ENCODE measurements around the gene FBLN5.

FBLN5 gene

GRCh38 chr14:91975763-91976162, 28.3 kb upstream of the FBLN5 start:
- Histone ChIP-seq H3K9ac (ENCODE audit: low read length) (no peak overlapping the region), H4K91ac (ENCODE audit: low read length) (no peak overlapping the region), H3K4me1 (ENCODE audit: control insufficient read depth, insufficient read depth, low read depth, low read length) (no peaks in the 10 kb centered on the region), H3K4me3 (ENCODE audit: insufficient read depth in 1 of 2, low read depth in 1 of 2, low read length in 2 of 2) (no peak overlapping the region), H3K9me3 (ENCODE audit: control insufficient read depth, low read length) (no peaks in the 10 kb centered on the region), H3K27me3 (ENCODE audit: control insufficient read depth in 1 of 2, insufficient read depth in 1 of 2, low read length in 2 of 2) (no peaks in the 10 kb centered on the region), H3K36me3 (ENCODE audit: control insufficient read depth in 1 of 2, insufficient read depth in 2 of 2, low read depth in 1 of 2, low read length in 2 of 2) (peaks cover 6 to 53% of the 10 kb centered on the region in 2 experiments), H3K4me2 (ENCODE audit: low read length, poor library complexity, severe bottlenecking) (no peak overlapping the region), H3K23ac (ENCODE audit: low read length in 2 of 2) (no peak overlapping the region), H2BK12ac (ENCODE audit: low read length in 2 of 2) (no peak overlapping the region), H4K8ac (ENCODE audit: low read length) (no peak overlapping the region), H3K18ac (ENCODE audit: low read depth in 1 of 2, low read length in 2 of 2) (no peak overlapping the region), H2BK5ac (ENCODE audit: low read depth, low read length, poor library complexity, severe bottlenecking) (no peak overlapping the region), H3K4ac (ENCODE audit: low read depth in 1 of 2, low read length in 2 of 2) (no peak overlapping the region), H3K14ac (ENCODE audit: low read length in 2 of 2) (no peak overlapping the region), H2AK5ac (ENCODE audit: low read length, severe bottlenecking) (no peak overlapping the region), H2AFZ (ENCODE audit: low read depth, low read length) (no peak overlapping the region), H2BK120ac (ENCODE audit: low read depth, low read length) (no peak overlapping the region), H3K79me1 (replicated peaks; ENCODE audit: low read length, poor library complexity, severe bottlenecking) (peaks cover 16% of the 10 kb centered on the region), H2BK15ac (ENCODE audit: low read depth, poor library complexity, severe bottlenecking) (no peak overlapping the region), H3K27ac (ENCODE audit: low read length, poor library complexity, severe bottlenecking) (no peak overlapping the region)
- no peak for DNase-seq

- no peak overlapping the region for H3K14ac ChIP-seq (ENCODE audit: low read length in 2 of 2)
- no peak overlapping the region for H3K4ac ChIP-seq (ENCODE audit: low read depth in 1 of 2, low read length in 2 of 2)
- no peaks in the 10 kb centered on the region for H3K9me3 ChIP-seq (ENCODE audit: control insufficient read depth, low read length)
- H2BK120ac ChIP-seq (ENCODE audit: low read depth, low read length), result no peak overlapping the region
- H4K91ac ChIP-seq (ENCODE audit: low read length), result no peak overlapping the region
- no peak overlapping the region for H2AFZ ChIP-seq (ENCODE audit: low read depth, low read length)
- no peak overlapping the region for H3K4me2 ChIP-seq (ENCODE audit: low read length, poor library complexity, severe bottlenecking)
- H3K4me1 ChIP-seq (ENCODE audit: control insufficient read depth, insufficient read depth, low read depth, low read length), result no peaks in the 10 kb centered on the region
- H3K23ac ChIP-seq (ENCODE audit: low read length in 2 of 2), result no peak overlapping the region
- H3K9ac ChIP-seq (ENCODE audit: low read length), result no peak overlapping the region
- H3K36me3 ChIP-seq (ENCODE audit: control insufficient read depth in 1 of 2, insufficient read depth in 2 of 2, low read depth in 1 of 2, low read length in 2 of 2), result peaks cover 14 to 80% of the 10 kb centered on the region in 2 experiments
- peaks cover 7% of the 10 kb centered on the region for H3K79me1 ChIP-seq (replicated peaks; ENCODE audit: low read length, poor library complexity, severe bottlenecking)
- no peak for DNase-seq
- no peak overlapping the region for H2BK5ac ChIP-seq (ENCODE audit: low read depth, low read length, poor library complexity, severe bottlenecking)
- WGBS, result 97% methylated on average over 2 of the region's 2 CpGs
- H2BK12ac ChIP-seq (ENCODE audit: low read length in 2 of 2), result no peak overlapping the region
- no peak overlapping the region for H3K18ac ChIP-seq (ENCODE audit: low read depth in 1 of 2, low read length in 2 of 2)
- no peaks in the 10 kb centered on the region for H3K27me3 ChIP-seq (ENCODE audit: control insufficient read depth in 1 of 2, insufficient read depth in 1 of 2, low read length in 2 of 2)
- no peak overlapping the region for H2AK5ac ChIP-seq (ENCODE audit: low read length, severe bottlenecking)
- no peak overlapping the region for H3K27ac ChIP-seq (ENCODE audit: low read length, poor library complexity, severe bottlenecking)
- H4K8ac ChIP-seq (ENCODE audit: low read length), result no peak overlapping the region
- no peak overlapping the region for H3K4me3 ChIP-seq (ENCODE audit: insufficient read depth in 1 of 2, low read depth in 1 of 2, low read length in 2 of 2)
- no peak overlapping the region for H2BK15ac ChIP-seq (ENCODE audit: low read depth, poor library complexity, severe bottlenecking)
These were observed 23.8 kb upstream of the FBLN5 start for GRCh38 chr14:91971188-91971778.

- Histone ChIP-seq H3K27me3 (ENCODE audit: control insufficient read depth in 1 of 2, insufficient read depth in 1 of 2, low read length in 2 of 2) (no peaks in the 10 kb centered on the region), H2BK15ac (ENCODE audit: low read depth, poor library complexity, severe bottlenecking) (no peak overlapping the region), H3K4me2 (ENCODE audit: low read length, poor library complexity, severe bottlenecking) (no peak overlapping the region), H3K27ac (ENCODE audit: low read length, poor library complexity, severe bottlenecking) (no peak overlapping the region), H3K4me3 (ENCODE audit: insufficient read depth in 1 of 2, low read depth in 1 of 2, low read length in 2 of 2) (no peak overlapping the region), H3K4me1 (ENCODE audit: control insufficient read depth, insufficient read depth, low read depth, low read length) (no peaks in the 10 kb centered on the region), H3K36me3 (ENCODE audit: control insufficient read depth in 1 of 2, insufficient read depth in 2 of 2, low read depth in 1 of 2, low read length in 2 of 2) (peaks cover 8 to 65% of the 10 kb centered on the region in 2 experiments), H2BK5ac (ENCODE audit: low read depth, low read length, poor library complexity, severe bottlenecking) (no peak overlapping the region), H3K79me1 (replicated peaks; ENCODE audit: low read length, poor library complexity, severe bottlenecking) (peaks cover 6% of the 10 kb centered on the region), H3K4ac (ENCODE audit: low read depth in 1 of 2, low read length in 2 of 2) (no peak overlapping the region), H2BK12ac (ENCODE audit: low read length in 2 of 2) (no peak overlapping the region), H4K91ac (ENCODE audit: low read length) (no peak overlapping the region), H2AFZ (ENCODE audit: low read depth, low read length) (no peak overlapping the region), H4K8ac (ENCODE audit: low read length) (no peak overlapping the region), H2AK5ac (ENCODE audit: low read length, severe bottlenecking) (no peak overlapping the region), H3K14ac (ENCODE audit: low read length in 2 of 2) (no peak overlapping the region), H3K18ac (ENCODE audit: low read depth in 1 of 2, low read length in 2 of 2) (no peak overlapping the region), H3K9ac (ENCODE audit: low read length) (no peak overlapping the region), H2BK120ac (ENCODE audit: low read depth, low read length) (no peak overlapping the region), H3K9me3 (ENCODE audit: control insufficient read depth, low read length) (no peaks in the 10 kb centered on the region), H3K23ac (ENCODE audit: low read length in 2 of 2) (no peak overlapping the region)
- 94% methylated on average over 6 of the region's 6 CpGs for WGBS
- DNase-seq, result no peak
These were observed 20.8 kb upstream of the FBLN5 start for GRCh38 chr14:91968280-91968679.

GRCh38 chr14:91964724-91965123, 17.2 kb upstream of the FBLN5 start:
- H3K9ac ChIP-seq (ENCODE audit: low read length), result no peak overlapping the region
- peak overlapping the region in 1 of 2 experiments; percentile 7 for H3K4ac ChIP-seq (ENCODE audit: low read depth in 1 of 2, low read length in 2 of 2)
- H3K79me1 ChIP-seq (replicated peaks; ENCODE audit: low read length, poor library complexity, severe bottlenecking), result no peaks in the 10 kb centered on the region
- no peak overlapping the region for H4K8ac ChIP-seq (ENCODE audit: low read length)
- no peak overlapping the region for H3K14ac ChIP-seq (ENCODE audit: low read length in 2 of 2)
- H3K18ac ChIP-seq (ENCODE audit: low read depth in 1 of 2, low read length in 2 of 2), result no peak overlapping the region
- no peak overlapping the region for H2BK5ac ChIP-seq (ENCODE audit: low read depth, low read length, poor library complexity, severe bottlenecking)
- no peak overlapping the region for H2AFZ ChIP-seq (ENCODE audit: low read depth, low read length)
- no peaks in the 10 kb centered on the region for H3K27me3 ChIP-seq (ENCODE audit: control insufficient read depth in 1 of 2, insufficient read depth in 1 of 2, low read length in 2 of 2)
- H3K4me2 ChIP-seq (ENCODE audit: low read length, poor library complexity, severe bottlenecking), result no peak overlapping the region
- no peaks in the 10 kb centered on the region for H3K4me1 ChIP-seq (ENCODE audit: control insufficient read depth, insufficient read depth, low read depth, low read length)
- no peak overlapping the region for H2AK5ac ChIP-seq (ENCODE audit: low read length, severe bottlenecking)
- WGBS, result 91% methylated on average over 4 of the region's 4 CpGs
- H3K27ac ChIP-seq (ENCODE audit: low read length, poor library complexity, severe bottlenecking), result no peak overlapping the region
- no peak overlapping the region for H4K91ac ChIP-seq (ENCODE audit: low read length)
- H3K36me3 ChIP-seq (ENCODE audit: control insufficient read depth in 1 of 2, insufficient read depth in 2 of 2, low read depth in 1 of 2, low read length in 2 of 2), result peaks cover 8 to 35% of the 10 kb centered on the region in 2 experiments
- H3K23ac ChIP-seq (ENCODE audit: low read length in 2 of 2), result no peak overlapping the region
- no peak overlapping the region for H2BK120ac ChIP-seq (ENCODE audit: low read depth, low read length)
- no peak overlapping the region for H3K4me3 ChIP-seq (ENCODE audit: insufficient read depth in 1 of 2, low read depth in 1 of 2, low read length in 2 of 2)
- no peaks in the 10 kb centered on the region for H3K9me3 ChIP-seq (ENCODE audit: control insufficient read depth, low read length)
- no peak overlapping the region for H2BK12ac ChIP-seq (ENCODE audit: low read length in 2 of 2)
- DNase-seq, result no peak
- no peak overlapping the region for H2BK15ac ChIP-seq (ENCODE audit: low read depth, poor library complexity, severe bottlenecking)
